Panc1 (cell line): ENCODE results near the gene CFAP77. TPM values are rescaled to one million over a fixed set of nuclear protein-coding genes. Genes with fewer than 3 reads are reported as not detected.

Source experiments
- ATAC-seq: fragments of 200-7000 bp; cut with Tn5 transposase; 2 replicates; pipeline ENCODE4 v1.9.1; 2020; ENCODE audit warnings: mild to moderate bottlenecking, moderate library complexity
- BruUV-seq: library from RNA; stranded (reverse); fragments of 400-500 nt; replicated peaks from 2 replicates; lab custom pipeline; 2021; lab: Mats Ljungman, UMichigan
- CTCF ChIA-PET: fragments of 300-600 bp; sonication (Branson Sonifier 250); formaldehyde crosslinking; loops from one replicate; lab custom pipeline; 2022; ENCODE audit warnings: antibody characterized with exemption; lab: Charles Lee
- POLR2A ChIA-PET: fragments of 300-600 bp; sonication (Branson Sonifier 250); formaldehyde crosslinking; loops from one replicate; lab custom pipeline; 2022; ENCODE audit warnings: antibody characterized with exemption; lab: Charles Lee
- DNase-seq: peaks from one replicate; pipeline ENCODE4 v3.0.0-alpha.2; 2010; ENCODE audit warnings: low read depth, low spot score
- H3K27ac ChIP-seq: 2 replicates; pipeline ENCODE4 v1.5.1; 2011; ENCODE audit warnings: mild to moderate bottlenecking, low read length, inconsistent platforms
- H3K27me3 ChIP-seq: fragments of 200-500 bp; sonication (Bioruptor generic); 2 replicates; pipeline ENCODE4 v1.6.0; 2014; ENCODE audit warnings: low read length, inconsistent platforms; ENCODE audit not compliant: control insufficient read depth, insufficient read depth
- H3K36me3 ChIP-seq: fragments of 200-500 bp; sonication (Bioruptor generic); 2 replicates; pipeline ENCODE4 v1.5.1; 2014; ENCODE audit warnings: inconsistent platforms, mild to moderate bottlenecking, low read length, moderate library complexity; ENCODE audit not compliant: control insufficient read depth, insufficient read depth
- H3K4me1 ChIP-seq: 2 replicates; pipeline ENCODE4 v1.5.1; 2011; ENCODE audit warnings: inconsistent platforms, mild to moderate bottlenecking, low read length, moderate library complexity; ENCODE audit not compliant: control insufficient read depth, insufficient read depth
- H3K4me3 ChIP-seq, 2 experiments: 2 replicates each; pipeline ENCODE4 v1.5.1; 2011 to 2012; ENCODE audit warnings: low read depth in 2 of 2, low read length in 2 of 2, mild to moderate bottlenecking in 2 of 2, inconsistent platforms in 1 of 2, moderate library complexity in 1 of 2
- H3K9me3 ChIP-seq: fragments of 200-500 bp; sonication (Bioruptor generic); 2 replicates; pipeline ENCODE4 v1.5.1; 2014; ENCODE audit warnings: low read depth, mild to moderate bottlenecking, inconsistent platforms, low read length, moderate library complexity; ENCODE audit not compliant: control insufficient read depth, insufficient read depth
- POLR2AphosphoS5 ChIP-seq: IDR thresholded peaks from 2 replicates; pipeline ENCODE4 v1.6.1; 2012; ENCODE audit warnings: mild to moderate bottlenecking, low read depth, low read length, moderate library complexity
- SIN3A ChIP-seq: IDR thresholded peaks from 2 replicates; pipeline ENCODE4 v1.6.1; 2012; ENCODE audit warnings: low read depth, mild to moderate bottlenecking, low read length, moderate library complexity, borderline replicate concordance; ENCODE audit not compliant: insufficient read depth
- TCF7L2 ChIP-seq: IDR thresholded peaks from 2 replicates; pipeline ENCODE4 v1.6.1; 2011; ENCODE audit warnings: mild to moderate bottlenecking, low read depth, low read length, inconsistent platforms
- in situ Hi-C: cut with HindIII; loops from 2 replicates; pipeline ENCODE4 v1.10.0; 2016; ENCODE audit warnings: low sequenced_read_pairs, low pct_unique_long_range_greater_than_20kb
- intact Hi-C: fragments of 100-400 bp; cut with micrococcal nuclease; formaldehyde crosslinking; loops from one replicate; pipeline ENCODE4 v1.10.0; 2022; ENCODE audit not compliant: unreplicated experiment
- total RNA-seq: library from RNA; stranded (reverse); gene quantifications from one replicate; pipeline ENCODE4 v1.2.1, GENCODE V29; 2021; ENCODE audit not compliant: unreplicated experiment
- TF ChIP-seq, protein P1 (sequence below): fragments of 450-650 bp; IDR thresholded peaks from 2 replicates; pipeline ENCODE4 v1.5.1; 2017; ENCODE audit warnings: mild to moderate bottlenecking
- TF ChIP-seq, protein P2 (sequence below), 2 experiments: IDR thresholded peaks; 2 replicates each; pipeline ENCODE4 v1.6.1; 2011 to 2012; ENCODE audit warnings: low read depth in 2 of 2, control low read depth in 1 of 2, low read length in 1 of 2, mild to moderate bottlenecking in 1 of 2, moderate library complexity in 1 of 2; ENCODE audit not compliant: insufficient read depth in 1 of 2

CFAP77 gene
- total RNA-seq, 1 experiment from 2014 or later: not detected

DNA sequence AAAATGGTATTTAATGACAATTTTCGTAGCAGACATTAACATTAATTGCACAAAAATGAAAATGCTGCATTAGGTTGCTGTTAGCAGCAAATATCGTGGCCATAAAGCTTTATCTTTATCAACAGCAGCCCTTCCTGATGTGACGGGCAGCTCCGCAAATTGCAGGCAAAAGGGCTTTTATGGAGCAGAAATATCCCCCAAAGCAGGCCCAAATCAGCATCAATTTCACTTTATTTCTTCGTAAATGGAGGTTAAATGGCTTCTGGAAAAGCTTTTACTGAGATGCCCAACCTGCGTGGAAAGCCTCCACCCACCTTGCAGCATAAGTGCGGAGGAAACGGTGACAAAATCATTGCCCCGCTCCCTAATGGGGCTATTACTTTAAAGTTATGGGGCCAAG is 94.5 kb downstream of the CFAP77 start:
- CTCF ChIA-PET: no interaction called here
- H3K27me3 ChIP-seq: no peaks in the 10 kb centered on the region; the same call in 1 of the 2 replicates

DNA sequence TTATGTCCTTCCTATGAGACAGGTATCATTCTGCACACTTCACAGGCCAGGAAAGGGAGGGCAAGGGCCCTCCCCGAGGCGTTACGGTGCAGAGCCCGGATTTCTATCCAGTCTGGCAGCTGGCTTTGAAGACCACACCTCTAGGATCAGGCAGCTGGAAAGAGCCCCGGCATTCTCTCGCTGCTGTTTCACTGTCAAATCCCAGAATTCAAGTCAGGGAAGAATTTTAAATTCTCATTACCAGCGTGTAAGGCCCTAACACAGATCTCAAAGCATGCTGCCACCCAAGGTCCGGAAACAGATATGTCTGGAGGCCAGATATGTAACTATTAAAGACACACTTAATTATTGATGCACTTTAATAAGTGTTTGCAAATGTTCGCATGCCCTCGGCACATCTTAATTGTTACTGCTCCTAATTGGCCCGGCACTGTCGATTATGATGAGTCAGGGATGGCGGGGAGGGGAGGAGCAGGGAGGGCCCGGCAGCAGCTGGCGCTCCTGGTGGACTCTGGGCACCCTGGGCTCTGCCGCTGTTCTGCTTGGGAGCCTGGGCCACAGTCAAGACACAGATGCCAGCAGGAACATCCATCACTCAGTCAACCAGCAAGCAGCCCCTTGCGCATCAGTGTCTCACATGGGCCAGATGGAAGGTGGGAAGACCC is 96.1 kb downstream of the CFAP77 start:
- Histone ChIP-seq H3K36me3 (no peaks in the 10 kb centered on the region), H3K4me1 (no peaks in the 10 kb centered on the region), H3K9me3 (no peaks in the 10 kb centered on the region), H3K27me3 (no peaks in the 10 kb centered on the region; the same call in 1 of the 2 replicates), H3K27ac (no peak overlapping the region), H3K4me3 (no peak overlapping the region)
- TF ChIP-seq, protein P1, sequence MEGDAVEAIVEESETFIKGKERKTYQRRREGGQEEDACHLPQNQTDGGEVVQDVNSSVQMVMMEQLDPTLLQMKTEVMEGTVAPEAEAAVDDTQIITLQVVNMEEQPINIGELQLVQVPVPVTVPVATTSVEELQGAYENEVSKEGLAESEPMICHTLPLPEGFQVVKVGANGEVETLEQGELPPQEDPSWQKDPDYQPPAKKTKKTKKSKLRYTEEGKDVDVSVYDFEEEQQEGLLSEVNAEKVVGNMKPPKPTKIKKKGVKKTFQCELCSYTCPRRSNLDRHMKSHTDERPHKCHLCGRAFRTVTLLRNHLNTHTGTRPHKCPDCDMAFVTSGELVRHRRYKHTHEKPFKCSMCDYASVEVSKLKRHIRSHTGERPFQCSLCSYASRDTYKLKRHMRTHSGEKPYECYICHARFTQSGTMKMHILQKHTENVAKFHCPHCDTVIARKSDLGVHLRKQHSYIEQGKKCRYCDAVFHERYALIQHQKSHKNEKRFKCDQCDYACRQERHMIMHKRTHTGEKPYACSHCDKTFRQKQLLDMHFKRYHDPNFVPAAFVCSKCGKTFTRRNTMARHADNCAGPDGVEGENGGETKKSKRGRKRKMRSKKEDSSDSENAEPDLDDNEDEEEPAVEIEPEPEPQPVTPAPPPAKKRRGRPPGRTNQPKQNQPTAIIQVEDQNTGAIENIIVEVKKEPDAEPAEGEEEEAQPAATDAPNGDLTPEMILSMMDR: no peak
- TF ChIP-seq TCF7L2: no peak
- TF ChIP-seq, protein P2, sequence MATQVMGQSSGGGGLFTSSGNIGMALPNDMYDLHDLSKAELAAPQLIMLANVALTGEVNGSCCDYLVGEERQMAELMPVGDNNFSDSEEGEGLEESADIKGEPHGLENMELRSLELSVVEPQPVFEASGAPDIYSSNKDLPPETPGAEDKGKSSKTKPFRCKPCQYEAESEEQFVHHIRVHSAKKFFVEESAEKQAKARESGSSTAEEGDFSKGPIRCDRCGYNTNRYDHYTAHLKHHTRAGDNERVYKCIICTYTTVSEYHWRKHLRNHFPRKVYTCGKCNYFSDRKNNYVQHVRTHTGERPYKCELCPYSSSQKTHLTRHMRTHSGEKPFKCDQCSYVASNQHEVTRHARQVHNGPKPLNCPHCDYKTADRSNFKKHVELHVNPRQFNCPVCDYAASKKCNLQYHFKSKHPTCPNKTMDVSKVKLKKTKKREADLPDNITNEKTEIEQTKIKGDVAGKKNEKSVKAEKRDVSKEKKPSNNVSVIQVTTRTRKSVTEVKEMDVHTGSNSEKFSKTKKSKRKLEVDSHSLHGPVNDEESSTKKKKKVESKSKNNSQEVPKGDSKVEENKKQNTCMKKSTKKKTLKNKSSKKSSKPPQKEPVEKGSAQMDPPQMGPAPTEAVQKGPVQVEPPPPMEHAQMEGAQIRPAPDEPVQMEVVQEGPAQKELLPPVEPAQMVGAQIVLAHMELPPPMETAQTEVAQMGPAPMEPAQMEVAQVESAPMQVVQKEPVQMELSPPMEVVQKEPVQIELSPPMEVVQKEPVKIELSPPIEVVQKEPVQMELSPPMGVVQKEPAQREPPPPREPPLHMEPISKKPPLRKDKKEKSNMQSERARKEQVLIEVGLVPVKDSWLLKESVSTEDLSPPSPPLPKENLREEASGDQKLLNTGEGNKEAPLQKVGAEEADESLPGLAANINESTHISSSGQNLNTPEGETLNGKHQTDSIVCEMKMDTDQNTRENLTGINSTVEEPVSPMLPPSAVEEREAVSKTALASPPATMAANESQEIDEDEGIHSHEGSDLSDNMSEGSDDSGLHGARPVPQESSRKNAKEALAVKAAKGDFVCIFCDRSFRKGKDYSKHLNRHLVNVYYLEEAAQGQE (IDR thresholded peaks at IDR 0.05; ENCODE audit: insufficient read depth in 1 of 2, low read depth in 2 of 2, low read length in 1 of 2): no peak
- TF ChIP-seq SIN3A: no peak
- no peak for TF ChIP-seq POLR2AphosphoS5
- BruUV-seq: no TSS peak
- DNase-seq: no peak
- POLR2A ChIA-PET: no interaction called here
- intact Hi-C loops (loop anchor here (2.0 to 10.0 kb wide), 3 partner anchors 69 to 289 kb away; partner anchors contain the start of gene CFAP77), in situ Hi-C loops (no loop called here)
- no peak for ATAC-seq
- CTCF ChIA-PET: no interaction called here

More for the DNA sequence above, 94.5 kb downstream of the CFAP77 start:
- DNase-seq: no peak
- ATAC-seq: no peak
- TF ChIP-seq, protein P2 (IDR thresholded peaks at IDR 0.05; ENCODE audit: insufficient read depth in 1 of 2, low read depth in 2 of 2, low read length in 1 of 2): no peak
- no peak for TF ChIP-seq POLR2AphosphoS5
- no peak for TF ChIP-seq TCF7L2
- TF ChIP-seq, protein P1: no peak
- no TSS peak for BruUV-seq
- H3K4me3 ChIP-seq: no peak overlapping the region
- no peak overlapping the region for H3K27ac ChIP-seq
- POLR2A ChIA-PET: no interaction called here
- in situ Hi-C loops: no loop called here
- H3K36me3 ChIP-seq: no peaks in the 10 kb centered on the region
- no peaks in the 10 kb centered on the region for H3K9me3 ChIP-seq
- intact Hi-C loops: loop anchor here (10.0 kb wide), 1 partner anchor 290 kb away; no protein-coding TSS in a partner anchor
- no peaks in the 10 kb centered on the region for H3K4me1 ChIP-seq
